Stimulated activated CD4-positive, alpha-beta T cell treated with anti-CD3 and anti-CD28 coated beads, Interleukin-15, amount 100 ng/mL, for 48 hours (primary cell): Measurements from ENCODE around the gene PTPRE.

Source experiments
- DNase-seq, 2 donors: peaks; one replicate each; pipeline ENCODE4 v3.0.0-alpha.2; 2020; ENCODE audit warnings: low read depth in 2 of 2

The PTPRE gene

DNA sequence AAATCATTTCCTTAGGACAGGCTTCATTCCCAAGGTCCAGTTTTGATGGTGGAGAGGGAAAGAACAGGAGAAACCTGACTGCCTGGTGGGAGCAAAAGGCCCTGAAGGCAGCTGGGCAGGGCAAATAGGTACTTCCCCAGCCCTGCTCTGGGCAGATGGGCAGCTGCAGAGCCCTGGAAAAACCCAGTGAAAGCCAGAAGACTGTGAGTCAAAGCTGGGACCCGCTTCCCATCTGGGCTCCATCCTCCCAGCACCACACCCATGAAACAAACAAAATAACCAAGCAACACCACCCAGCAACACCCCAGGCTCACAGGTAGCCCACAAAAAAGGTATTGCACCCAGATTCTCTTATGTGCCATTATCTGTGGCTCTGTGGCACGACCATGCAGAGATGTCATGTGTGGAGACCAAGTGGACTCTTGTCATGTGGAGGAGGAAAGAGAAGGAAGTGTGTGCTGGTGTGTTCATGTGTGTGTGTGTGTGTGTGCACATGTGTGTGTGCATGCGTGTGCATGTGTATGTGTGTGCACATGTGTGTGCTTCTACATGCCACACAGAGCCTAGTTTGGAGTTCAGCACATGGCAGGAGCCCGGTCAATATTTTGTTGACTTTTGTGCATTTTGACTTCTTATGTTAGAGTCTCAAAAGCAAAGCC is 24.0 kb upstream of the PTPRE start:
- DNase-seq = no peak

DNA sequence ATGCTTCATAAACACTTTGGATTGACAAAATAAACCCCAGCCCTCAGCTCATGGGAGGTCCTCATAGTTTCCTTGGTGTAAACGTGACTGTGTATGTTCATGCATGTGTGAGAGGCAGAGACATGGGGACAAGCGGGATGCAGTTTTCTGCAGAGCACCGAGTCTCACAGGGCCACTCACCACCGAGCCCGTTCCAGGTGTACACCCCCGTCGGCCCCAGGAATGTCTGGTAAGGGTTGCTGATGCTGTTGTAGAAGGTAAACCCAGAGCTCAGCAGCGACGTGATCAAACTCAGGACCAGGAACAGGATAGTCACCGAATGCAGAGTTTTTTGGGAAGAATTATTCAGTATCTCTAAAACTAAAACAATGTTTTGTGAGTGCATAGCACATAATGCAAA is 23.4 kb upstream of the PTPRE start:
- no peak for DNase-seq

DNA sequence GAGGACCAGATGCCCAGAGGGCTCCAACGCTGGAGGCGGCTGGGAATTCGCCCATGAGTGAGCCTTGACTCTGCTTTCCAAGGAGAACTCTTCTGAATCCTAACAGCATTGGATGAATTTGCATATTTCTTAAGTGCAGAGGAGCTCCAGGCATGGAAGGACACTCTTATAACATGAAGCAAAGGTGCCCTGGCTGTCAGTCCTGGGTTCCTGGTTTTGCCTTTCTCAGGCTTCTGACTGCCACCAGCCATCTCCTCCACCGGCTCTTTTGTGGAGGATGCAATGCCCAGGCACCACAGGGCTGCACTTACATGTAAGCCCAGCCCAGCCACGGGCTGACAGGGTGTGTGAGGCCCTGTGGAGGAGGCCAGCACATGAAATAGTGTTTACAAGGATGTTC is 22.4 kb upstream of the PTPRE start:
- no peak for DNase-seq

DNA sequence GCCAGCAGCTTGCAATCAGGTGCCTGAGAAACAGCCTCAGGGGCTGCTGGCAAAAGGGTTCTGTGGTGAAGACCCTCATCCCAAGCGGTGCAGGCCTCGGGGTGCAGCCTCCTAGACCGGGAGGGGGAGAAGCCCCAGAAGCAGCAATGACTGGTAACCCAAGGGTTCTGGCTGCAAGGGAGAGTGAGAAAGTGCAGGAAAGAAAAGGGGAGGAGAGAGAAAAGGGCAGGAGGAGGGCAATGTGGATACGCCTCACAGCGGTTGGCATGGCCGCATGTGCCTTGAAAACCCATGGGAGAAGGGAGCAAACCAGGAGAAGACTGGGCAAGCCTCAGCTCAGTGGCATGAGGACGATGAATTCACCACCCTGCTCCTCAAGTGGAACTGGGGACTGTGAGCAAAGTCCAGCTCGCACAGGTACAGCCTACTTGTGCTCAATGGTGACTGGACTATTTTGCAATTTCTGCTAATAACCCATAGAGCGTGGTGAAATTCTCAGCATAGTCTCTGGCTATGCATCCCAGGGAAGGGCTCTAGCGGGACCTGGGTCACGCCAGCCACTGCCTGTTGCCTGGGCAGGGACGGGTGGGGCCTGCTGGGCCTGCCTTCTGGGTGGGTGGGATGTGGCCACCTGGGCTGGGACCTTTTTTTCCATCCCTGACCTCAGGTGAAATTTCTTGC is 20.4 kb upstream of the PTPRE start:
- no peak for DNase-seq

DNA sequence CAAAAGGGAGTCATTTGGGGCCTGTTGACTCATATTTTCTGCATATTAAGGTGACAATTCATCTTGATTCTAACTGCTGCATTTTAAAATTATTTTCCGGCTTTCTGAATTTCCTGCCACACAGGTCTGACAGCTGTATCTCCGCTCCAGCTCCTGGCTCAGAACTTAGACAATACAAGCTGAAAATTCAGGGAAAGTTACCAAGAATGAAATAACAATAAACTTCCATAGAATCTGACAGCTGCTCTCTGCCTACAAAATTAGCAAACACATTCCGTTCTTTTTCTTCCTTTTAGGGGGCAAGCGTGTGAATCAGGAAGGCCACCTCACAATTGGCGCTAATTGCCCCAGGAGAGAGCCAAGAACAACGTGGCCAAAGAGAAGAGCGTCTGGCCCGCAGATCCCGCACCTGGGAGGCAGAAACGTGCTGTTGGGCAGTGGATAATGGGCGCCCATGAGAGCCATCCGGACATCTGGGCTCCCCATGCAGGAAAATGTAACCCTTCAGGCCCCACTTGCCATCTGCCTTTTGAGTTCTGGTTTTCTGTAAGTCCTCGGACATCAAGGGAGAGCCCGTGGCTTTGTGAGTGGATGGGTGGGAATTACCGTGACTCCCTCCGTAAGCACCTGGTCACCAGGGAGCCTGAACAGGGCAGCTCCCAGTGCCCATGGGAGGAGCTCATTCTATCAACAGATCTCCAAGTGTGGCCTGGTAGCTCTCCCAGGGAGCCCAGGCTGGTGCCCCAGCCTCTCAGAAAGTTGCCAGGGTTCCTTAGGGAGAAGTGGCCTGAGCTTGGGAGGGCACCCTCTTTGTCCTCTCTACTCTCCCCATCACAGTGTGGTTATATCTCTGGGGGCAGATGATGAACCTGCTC is 19.1 kb upstream of the PTPRE start:
- no peak for DNase-seq

DNA sequence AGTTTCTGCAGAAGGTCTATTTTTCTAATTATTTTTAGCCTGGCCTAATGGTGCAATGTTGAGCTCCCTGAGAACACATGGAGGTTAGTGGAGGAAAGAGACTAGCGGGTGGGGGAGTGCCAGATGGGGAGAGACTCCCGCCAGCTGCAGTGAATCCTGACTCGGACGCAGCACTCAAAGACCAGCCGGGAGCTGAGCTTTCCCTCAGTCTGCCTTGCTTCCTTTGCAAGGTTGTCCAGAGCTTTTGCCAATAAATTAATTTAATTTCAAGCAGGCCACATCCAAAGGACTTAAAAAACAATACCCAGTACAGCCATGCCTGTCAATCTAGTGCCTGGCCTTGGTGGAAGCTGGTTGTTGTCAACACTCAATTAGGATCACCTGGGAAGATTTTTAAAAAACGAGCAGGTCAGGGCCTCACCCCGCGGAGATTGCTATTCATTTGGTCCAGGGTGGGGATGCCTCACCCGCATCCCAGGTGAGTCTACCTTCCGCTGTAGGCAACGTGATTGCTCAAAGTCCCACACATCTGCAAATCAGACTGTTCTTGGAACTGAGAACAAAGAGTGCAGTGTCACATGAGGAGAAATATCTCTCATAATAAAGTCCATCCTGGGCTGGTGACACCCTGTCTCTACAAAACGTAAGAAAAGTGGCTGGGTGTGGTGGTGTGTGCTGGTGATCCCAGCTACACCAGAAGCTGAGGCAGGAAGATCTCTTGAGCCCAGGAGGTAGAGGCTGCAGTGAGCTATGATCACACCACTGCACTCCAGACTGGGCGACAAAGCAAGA is 18.2 kb upstream of the PTPRE start:
- DNase-seq = no peak

DNA sequence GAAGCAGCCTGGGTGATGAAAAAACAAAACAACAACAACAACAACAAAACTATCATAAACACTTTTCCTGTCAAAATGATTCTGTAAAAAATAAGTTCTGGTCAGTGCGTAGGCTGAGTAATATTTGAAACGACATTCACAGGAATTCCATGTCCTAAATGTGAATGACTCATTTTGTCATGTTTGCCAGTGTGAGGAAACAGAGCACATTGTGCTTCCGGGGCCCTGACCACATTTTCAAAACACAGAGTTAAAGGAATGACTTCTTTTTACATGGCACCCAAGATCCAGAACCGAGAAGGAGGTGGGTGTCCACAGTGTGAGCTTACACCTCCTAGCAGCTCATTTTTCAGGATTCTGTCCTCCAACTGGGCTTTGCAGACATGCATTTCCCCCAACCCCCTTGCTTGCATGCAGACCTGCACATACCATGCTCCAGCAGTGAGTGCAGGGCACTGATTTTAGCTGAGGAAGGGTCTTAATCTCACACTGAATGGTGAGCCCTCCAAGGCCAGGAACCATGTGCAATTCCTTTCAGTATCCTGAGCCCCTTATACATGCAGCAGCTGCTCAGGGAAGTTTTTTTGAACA is 17.2 kb upstream of the PTPRE start:
- no peak for DNase-seq

DNA sequence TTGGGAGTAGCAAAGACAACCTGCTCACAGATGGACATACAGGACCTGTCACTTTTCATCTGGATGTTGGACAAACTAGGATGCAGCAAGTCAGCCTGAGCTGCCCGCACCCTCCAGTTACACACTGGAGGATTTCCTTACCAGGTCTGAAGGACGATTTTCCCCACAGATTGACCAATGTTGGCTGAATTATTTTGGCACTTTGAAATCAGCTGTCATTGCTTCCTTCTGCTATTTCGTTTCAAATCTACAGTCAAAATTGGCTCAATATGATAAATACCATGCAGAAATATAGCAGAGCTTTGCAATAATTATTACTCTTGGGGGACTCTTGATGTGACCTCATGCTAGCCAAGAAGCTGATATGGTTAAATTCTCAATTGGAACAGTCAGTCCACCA is 16.7 kb upstream of the PTPRE start:
- DNase-seq = no peak

DNA sequence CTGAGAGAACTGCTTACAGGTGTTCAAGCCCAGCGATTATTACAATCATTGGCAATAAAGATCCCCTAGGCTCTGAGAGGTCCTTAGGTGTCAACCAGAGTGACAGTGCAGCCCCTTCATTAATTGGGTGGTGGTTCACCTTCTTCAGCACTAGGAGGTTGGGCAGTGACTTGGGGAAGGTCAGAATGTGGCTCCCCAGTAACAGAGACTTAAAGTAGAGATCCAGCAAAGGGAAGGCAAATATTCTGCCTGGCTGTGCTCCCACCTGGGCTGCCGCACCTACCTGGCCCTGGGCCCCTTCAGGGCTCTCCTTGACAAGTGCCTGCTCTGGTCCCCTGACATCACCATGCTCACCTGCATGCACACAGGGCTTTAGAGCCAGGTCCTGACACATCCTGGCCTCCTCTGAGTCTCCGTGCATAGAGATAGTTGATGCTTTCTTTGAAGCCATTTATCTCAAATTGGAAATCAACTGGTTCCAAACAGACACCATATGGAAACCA is 16.0 kb upstream of the PTPRE start:
- no peak for DNase-seq

DNA sequence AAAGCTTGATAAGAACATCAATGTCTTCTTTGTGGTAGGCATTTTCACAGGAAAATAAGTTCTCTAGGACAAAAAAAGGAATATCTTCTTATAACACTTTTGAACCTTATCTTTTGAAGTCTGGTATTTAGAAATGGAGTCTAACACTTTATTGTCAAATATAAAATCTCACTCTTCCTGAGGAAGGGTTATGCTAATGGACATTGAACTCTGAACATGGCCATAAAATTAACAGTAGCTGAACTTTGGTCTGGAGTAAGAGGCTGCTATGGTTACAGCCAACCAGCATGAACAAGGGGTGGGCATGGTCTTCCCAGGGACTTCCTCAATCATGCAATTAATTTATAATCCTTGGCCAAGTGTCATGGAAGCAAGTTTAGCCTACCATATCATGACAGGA is 14.2 kb upstream of the PTPRE start, which contains the start of gene CLRN3:
Gene CLRN3, minus strand, starts transcription at position 199 of the 400 bp plus-strand sequence. Its CDS starts 157 bp downstream, at position 42.
- DNase-seq = no peak

DNA sequence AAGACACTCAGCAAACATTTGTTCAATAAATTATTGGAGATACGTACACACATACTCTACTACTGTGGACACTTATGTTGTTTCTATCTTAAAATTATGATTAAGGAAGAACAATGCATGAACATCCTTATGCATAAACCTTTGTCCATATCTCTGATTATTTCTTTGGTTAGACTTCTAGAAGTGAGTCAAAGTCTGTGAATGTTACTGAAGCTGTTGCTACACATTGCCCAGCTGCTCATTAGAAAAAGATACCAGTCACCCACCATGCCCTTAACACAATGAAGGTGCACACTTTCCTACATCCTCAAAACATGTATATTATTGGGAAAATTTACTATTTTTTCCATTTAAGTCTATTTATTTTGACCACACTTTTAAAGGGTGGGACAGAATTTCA is 12.8 kb upstream of the PTPRE start:
- DNase-seq = no peak

DNA sequence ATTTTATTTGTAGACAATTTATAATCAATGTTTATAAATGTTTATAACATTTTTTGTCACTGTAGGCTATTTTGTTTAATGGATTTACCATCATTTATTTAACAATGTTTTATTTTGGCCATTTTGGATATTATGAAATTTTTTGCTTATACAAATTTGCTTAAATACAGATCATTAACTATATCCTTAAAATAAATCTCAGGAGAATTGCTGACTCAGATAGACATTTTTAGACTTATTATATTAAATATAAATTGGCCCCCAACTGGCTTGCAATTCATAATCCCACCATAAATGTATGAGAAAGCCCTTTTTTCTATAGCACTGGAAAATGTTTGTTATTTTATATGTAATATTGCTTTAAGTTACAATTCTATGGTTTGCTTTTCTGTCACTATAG is 10.3 kb upstream of the PTPRE start:
- no peak for DNase-seq

DNA sequence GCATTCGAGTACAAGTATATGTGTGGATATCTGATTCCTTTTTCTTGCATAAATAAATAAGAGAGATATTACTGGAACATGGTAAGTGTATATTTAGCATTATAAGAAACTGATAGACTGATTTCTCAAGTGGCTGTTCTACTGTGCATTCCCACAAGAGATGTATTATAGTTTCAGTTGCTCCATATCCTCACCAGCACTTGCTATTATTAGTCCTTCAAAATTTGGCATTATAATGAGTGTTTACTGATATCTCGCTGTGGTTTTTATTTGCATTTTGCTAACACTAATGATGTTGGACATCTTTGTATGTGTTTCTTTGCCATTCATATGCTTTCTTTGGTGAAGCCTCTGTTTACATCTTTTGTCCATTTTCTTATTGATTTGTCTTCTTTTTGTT is 9.7 kb upstream of the PTPRE start:
- DNase-seq = no peak

DNA sequence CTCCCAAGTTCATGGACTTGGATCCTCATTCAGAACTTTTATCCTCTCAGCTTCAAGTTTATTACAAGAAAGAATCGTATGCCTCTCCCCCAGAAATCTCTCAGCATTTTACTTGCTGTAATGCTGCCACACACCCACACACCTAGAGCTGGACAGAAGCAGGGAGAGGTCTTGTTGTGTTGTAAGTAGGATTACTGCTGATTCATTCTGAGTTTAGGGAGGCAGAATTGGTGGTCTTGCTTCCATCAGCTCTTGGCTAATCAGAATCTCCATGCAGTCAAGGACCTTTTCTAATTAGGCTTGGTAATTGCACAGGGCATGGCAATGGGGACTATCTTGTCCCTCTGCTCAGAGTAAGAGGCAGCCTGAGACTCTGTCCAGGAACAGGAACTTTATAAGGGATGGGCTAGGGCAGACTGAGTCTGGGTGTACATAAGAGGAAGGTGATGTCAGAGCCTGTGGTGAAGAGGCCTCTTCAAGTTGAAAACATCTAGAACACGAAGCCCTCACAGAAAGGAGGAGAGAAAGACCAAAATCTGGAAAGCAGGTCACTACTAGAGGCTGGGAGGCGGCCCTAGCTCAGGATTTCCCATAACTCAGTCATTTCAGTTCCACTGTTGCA is 7.0 kb upstream of the PTPRE start:
- DNase-seq = no peak

DNA sequence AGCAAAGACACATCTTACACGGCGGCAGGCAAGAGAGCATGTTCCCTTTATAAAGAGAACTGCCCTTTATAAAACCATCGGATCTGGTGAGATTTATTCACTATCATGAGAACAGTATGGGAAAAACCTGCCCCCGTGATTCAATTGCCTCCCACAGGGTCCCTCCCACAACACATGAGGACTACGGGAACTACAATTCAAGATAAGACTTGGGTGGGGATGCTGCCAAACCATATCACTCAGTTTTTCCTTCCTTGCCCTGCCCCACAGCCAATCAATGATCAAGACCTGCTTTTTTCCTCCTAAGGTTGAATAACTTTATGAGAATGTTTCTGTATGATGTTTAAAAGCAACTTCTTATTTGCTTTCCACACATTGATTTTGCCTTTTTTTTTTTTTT is 3.1 kb upstream of the PTPRE start:
- no peak for DNase-seq

DNA sequence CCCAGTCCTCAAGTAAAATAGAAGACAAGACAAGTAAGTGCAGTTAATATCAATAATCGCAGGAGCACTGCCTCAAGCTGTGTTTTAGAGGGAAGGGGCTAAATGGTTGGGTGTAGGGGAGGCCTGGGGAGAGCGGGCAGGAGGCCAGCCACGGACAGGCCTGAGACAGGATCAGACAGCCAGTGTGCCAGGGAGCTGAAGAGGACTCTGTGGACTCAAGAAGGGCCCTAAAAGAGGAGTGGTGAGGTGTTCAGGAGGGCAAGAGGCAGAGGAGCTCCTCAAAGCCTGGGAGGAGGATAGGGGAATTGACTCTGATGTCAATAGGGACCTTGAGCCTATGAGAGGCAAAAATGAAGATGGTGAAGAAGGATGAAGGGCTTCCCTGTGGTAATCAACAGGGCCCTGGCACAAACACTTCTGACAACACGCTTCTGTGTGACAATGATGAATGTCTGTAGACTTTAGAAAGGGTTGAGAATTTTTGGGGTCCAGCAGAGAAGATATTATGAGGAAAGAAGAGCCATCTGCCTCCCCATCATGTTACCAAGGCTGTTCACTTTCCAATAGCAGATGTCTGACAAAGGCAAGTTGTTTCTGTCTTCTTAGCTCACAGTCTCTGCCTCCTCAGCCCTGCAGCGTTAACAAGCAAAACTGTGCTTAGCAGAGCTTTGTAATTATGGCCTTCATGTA is 2.4 kb upstream of the PTPRE start:
- DNase-seq = no peak

DNA sequence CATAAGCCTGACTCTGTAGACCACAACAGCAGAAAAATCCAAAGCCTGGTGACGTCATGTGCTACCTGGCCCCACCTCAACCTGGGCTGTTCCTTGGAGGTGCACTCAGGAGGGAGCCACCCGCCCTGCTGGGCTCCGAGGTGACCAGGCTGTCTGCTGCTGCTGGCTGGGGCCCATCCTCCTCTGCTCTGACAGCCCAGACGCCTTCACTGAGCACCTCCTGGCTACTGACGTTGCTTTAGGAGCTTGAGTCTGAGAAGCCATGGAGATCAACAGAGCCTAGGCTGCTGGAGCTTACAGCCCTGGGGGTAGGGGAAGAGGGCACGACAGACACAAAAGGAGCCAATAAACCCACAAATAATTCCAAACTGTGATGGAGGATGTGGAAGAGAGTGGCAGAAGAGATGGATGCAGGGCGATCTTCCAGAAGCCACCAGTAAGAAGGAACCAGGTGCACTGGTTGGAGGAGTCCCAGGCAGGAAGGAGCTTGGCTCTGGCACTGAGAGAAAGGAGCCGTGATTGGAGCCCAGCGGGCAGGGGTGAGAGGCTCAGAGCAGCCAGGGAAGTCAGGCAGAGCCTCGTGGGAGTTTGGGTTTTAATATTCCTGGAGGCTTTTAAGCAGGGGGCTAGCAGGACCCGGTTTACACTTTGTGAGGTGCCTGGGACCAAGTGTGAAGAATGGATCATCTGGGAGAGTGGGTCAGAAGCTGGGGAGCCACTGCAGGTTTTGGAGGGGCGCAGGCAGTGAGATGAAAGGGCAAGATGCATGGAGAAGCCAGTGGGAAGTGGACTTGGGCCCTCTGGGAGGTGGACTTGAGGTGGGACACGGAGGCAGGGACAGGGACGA is 1.7 kb upstream of the PTPRE start:
- DNase-seq = no peak

DNA sequence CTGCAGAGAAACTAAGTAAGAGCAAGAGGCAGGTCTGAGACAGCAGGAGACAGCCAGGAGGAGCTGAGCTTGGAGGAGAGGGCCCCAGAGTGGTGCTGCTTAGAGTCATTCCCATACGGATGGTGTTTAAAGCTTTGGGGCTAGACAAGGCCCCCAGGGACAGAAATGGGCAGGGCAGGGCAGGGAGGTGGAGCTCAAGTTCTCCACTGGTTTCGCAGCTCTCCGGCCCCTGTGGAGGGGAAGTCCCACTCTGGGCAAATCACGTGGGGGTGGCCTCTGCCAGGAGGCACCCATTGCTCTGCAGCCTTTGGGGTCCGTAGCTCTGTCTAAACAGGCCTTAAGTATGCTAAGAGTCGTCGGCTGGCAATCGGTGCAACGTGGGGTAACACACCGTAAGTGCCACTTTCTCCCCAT is 1.0 kb upstream of the PTPRE start:
- no peak for DNase-seq

DNA sequence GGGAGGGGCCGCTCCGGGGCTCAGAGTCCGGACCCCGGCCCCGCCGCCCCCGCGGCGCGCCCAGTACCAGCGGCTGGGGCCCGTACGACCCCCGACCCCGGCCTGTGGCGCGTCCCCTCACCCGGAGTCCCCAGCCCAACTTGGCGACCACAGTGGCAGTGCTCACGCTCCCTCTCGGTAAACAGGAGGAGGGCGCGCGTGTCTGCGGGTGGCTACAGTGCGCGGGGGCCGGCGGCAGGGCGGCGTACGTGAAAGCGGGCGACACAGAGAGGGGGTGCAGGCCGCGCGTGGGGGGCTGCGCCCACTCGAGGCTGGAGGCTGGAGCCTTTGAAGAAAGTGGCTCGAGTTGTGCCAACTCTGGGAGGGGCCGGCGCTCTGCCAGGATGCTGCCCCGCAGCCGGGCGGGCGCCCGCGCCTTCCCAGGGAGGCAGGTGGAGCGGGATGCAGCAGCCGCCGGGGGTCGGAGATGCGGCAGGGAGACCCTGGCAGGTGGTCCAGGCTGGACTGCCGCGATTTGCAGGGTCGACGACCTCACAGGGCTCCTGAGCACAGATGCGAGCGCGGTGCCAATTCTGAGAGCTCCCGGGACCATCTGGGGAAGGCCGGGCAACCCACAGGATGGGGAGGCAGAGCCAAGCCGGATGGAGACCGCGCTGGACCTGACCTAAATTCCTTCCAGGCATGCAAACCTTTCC is 655 bp downstream of the PTPRE start:
- no peak for DNase-seq
